ENCODE measurements around the gene CHRND. TPM values are rescaled to one million over a fixed set of nuclear protein-coding genes. Genes with fewer than 3 reads are reported as not detected.

Gene CHRND
- total and polyA plus RNA-seq, 2 of the 13 experiments (the other 11 are each of a cell fraction or from before 2014, with no cell fraction given): 0.18 TPM; not detected in 1

- TF ChIP-seq AKNA (CRISPR knock-in tag; IDR thresholded peaks at IDR 0.05; ENCODE audit: borderline replicate concordance) (peak; percentile 91), ATF7-NPFF (CRISPR knock-in tag; IDR thresholded peaks at IDR 0.05; ENCODE audit: low read depth) (peak; percentile 99), ZNF513 (CRISPR knock-in tag; conservative IDR thresholded peaks at IDR 0.05) (no peak), ZNF326 (CRISPR knock-in tag; IDR thresholded peaks at IDR 0.05; ENCODE audit: borderline replicate concordance) (no peak), RAD51 (IDR thresholded peaks at IDR 0.05; ENCODE audit: borderline replicate concordance) (no peak), MYC (CRISPR knock-in tag; IDR thresholded peaks at IDR 0.05; ENCODE audit: borderline replicate concordance) (peak; percentile 99), TIGD3 (CRISPR knock-in tag; IDR thresholded peaks at IDR 0.05; ENCODE audit: borderline replicate concordance) (peak; percentile 78; the same call in 1 of the 2 replicates), RORA (CRISPR knock-in tag; IDR thresholded peaks at IDR 0.05) (no peak), KDM4B (CRISPR knock-in tag; IDR thresholded peaks at IDR 0.05) (peak; percentile 82; the same call in 1 of the 2 replicates), ZNF34 (CRISPR knock-in tag; IDR thresholded peaks at IDR 0.05; ENCODE audit: borderline replicate concordance) (no peak), GATAD2A (CRISPR knock-in tag; IDR thresholded peaks at IDR 0.05) (peak; percentile 80), CENPT (CRISPR knock-in tag; IDR thresholded peaks at IDR 0.05; ENCODE audit: low read depth) (peak; percentile 87), JDP2 (CRISPR knock-in tag; IDR thresholded peaks at IDR 0.05; ENCODE audit: borderline replicate concordance) (peak; percentile 94), ADNP (CRISPR knock-in tag; IDR thresholded peaks at IDR 0.05) (peak; percentile 96), ZNF839 (CRISPR knock-in tag; IDR thresholded peaks at IDR 0.05; ENCODE audit: borderline replicate concordance) (peak; percentile 83), PHF8 (CRISPR knock-in tag; IDR thresholded peaks at IDR 0.05) (peak; percentile 95), CREBL2 (CRISPR knock-in tag; IDR thresholded peaks at IDR 0.05; ENCODE audit: borderline replicate concordance) (peak; percentile 87; the same call in 1 of the 2 replicates), HOXA9 (CRISPR knock-in tag; IDR thresholded peaks at IDR 0.05; ENCODE audit: borderline replicate concordance) (peak; percentile 97), ZNF496 (CRISPR knock-in tag; IDR thresholded peaks at IDR 0.05; ENCODE audit: insufficient replicate concordance) (no peak)
Observed at GRCh38 chr2:232550354-232551249, 24.6 kb downstream of the CHRND start, which contains the start of the genes EIF4E2 and TIGD1 (continued).
